Gastroesophageal sphincter (tissue), 3 donors: Measurements from ENCODE around the gene CA4.

Experiments used
- EP300 ChIP-seq: sonication (generic); formaldehyde crosslinking; IDR thresholded peaks from one replicate; pipeline ENCODE4 v1.6.1; 2017; ENCODE audit warnings: antibody characterized with exemption, mild to moderate bottlenecking
- POLR2A ChIP-seq, 2 donors: fragments of 450-650 bp; IDR thresholded peaks; one replicate each; pipeline ENCODE4 v1.6.1; 2017; ENCODE audit warnings: antibody characterized with exemption in 2 of 2, mild to moderate bottlenecking in 2 of 2, moderate library complexity in 1 of 2
- POLR2AphosphoS5 ChIP-seq: sonication (generic); formaldehyde crosslinking; IDR thresholded peaks from one replicate; pipeline ENCODE4 v1.6.1; 2017; ENCODE audit warnings: antibody characterized with exemption
- TF ChIP-seq, protein P1 (sequence below), 4 experiments: fragments of 200-600 bp in 2 of 4; fragments of 450-650 bp in 2 of 4; sonication (generic) in 1 of 4; IDR thresholded peaks; one replicate each; pipeline ENCODE4 v1.5.1; 2017 to 2019; ENCODE audit warnings: antibody characterized with exemption in 4 of 4, mild to moderate bottlenecking in 2 of 4, moderate library complexity in 2 of 4

- TF ChIP-seq, protein P1, sequence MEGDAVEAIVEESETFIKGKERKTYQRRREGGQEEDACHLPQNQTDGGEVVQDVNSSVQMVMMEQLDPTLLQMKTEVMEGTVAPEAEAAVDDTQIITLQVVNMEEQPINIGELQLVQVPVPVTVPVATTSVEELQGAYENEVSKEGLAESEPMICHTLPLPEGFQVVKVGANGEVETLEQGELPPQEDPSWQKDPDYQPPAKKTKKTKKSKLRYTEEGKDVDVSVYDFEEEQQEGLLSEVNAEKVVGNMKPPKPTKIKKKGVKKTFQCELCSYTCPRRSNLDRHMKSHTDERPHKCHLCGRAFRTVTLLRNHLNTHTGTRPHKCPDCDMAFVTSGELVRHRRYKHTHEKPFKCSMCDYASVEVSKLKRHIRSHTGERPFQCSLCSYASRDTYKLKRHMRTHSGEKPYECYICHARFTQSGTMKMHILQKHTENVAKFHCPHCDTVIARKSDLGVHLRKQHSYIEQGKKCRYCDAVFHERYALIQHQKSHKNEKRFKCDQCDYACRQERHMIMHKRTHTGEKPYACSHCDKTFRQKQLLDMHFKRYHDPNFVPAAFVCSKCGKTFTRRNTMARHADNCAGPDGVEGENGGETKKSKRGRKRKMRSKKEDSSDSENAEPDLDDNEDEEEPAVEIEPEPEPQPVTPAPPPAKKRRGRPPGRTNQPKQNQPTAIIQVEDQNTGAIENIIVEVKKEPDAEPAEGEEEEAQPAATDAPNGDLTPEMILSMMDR (IDR thresholded peaks at IDR 0.05), result no peak
- TF ChIP-seq POLR2AphosphoS5, result no peak
- no peak for TF ChIP-seq POLR2A (IDR thresholded peaks at IDR 0.05)
- TF ChIP-seq EP300, result no peak
Measured at GRCh38 chr17:60149691-60150582, at the start of gene CA4.
